ENCODE measurements around the gene EHD1. TPM values are rescaled to one million over a fixed set of nuclear protein-coding genes. Genes with fewer than 3 reads are reported as not detected.

The EHD1 gene
- total and polyA plus RNA-seq, 2 donors (not counting 1 experiment from before 2014, with no cell fraction given), result 71.3 to 240 TPM

DNA sequence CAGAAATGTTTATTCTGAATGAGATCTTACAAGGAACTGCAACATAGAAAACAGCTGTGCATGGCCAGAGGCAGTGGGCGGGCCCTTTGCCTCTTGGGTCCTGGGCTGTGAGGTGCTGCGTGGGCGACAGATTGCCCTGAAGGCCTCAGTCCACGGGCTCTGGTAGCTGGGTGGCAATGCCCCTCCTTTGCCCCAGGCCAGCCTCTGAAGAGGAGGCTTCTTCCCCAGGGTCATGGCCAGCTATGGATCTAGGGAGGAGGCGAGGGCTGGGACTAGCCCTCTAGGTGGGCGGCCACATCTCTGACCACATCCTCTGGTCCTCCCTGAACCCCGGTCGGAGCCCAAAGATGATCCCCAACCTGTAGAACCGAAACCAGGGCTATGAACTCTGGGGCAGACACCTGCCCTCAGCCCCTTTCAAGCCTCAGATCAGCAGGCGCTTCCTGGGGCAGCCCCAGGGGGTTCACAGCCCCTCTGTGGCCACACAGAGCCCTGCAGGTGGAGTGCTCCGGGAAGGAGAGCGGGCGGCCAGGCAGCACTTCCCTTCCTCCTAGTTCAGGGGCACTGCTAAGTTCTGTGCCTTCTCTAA, 27.3 kb downstream of the EHD1 start:
- no peak overlapping the region for H2AFZ ChIP-seq (ENCODE audit: low read length)
- H3K9ac ChIP-seq (ENCODE audit: insufficient read depth, low read length), result peak overlapping the region; percentile 11
- H3K79me2 ChIP-seq (ENCODE audit: control insufficient read depth, insufficient read depth, low read length), result peaks cover 25% of the 10 kb centered on the region
- H4K20me1 ChIP-seq (ENCODE audit: control insufficient read depth, extremely low read depth, insufficient read depth, low read length), result no peaks in the 10 kb centered on the region
- peak in 1 of 2 donors; percentile 50 for DNase-seq (ENCODE audit: low read depth in 2 of 2)
- H3K4me3 ChIP-seq (replicated peaks in 1 of 4; ENCODE audit: control extremely low read depth in 1 of 4, insufficient read depth in 1 of 4, low read depth in 3 of 4, low read length in 4 of 4), result no peak overlapping the region
- peaks cover 33% of the 10 kb centered on the region for H3K4me1 ChIP-seq (ENCODE audit: control insufficient read depth, extremely low read depth, insufficient read depth, low read length)
- H3K4me2 ChIP-seq (ENCODE audit: extremely low read depth, insufficient read depth, low read length), result no peak overlapping the region
- no peaks in the 10 kb centered on the region for H3K27me3 ChIP-seq (ENCODE audit: control insufficient read depth, insufficient read depth, low read length)
- H3K27ac ChIP-seq (ENCODE audit: insufficient read depth, low read length), result peak overlapping the region; percentile 46
- H3K9me3 ChIP-seq (ENCODE audit: control insufficient read depth, insufficient read depth, low read depth, low read length), result no peaks in the 10 kb centered on the region
- TF ChIP-seq, protein P1, sequence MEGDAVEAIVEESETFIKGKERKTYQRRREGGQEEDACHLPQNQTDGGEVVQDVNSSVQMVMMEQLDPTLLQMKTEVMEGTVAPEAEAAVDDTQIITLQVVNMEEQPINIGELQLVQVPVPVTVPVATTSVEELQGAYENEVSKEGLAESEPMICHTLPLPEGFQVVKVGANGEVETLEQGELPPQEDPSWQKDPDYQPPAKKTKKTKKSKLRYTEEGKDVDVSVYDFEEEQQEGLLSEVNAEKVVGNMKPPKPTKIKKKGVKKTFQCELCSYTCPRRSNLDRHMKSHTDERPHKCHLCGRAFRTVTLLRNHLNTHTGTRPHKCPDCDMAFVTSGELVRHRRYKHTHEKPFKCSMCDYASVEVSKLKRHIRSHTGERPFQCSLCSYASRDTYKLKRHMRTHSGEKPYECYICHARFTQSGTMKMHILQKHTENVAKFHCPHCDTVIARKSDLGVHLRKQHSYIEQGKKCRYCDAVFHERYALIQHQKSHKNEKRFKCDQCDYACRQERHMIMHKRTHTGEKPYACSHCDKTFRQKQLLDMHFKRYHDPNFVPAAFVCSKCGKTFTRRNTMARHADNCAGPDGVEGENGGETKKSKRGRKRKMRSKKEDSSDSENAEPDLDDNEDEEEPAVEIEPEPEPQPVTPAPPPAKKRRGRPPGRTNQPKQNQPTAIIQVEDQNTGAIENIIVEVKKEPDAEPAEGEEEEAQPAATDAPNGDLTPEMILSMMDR (conservative IDR thresholded peaks at IDR 0.05 in 1 of 2, IDR thresholded peaks at IDR 0.05 in 1 of 2; ENCODE audit: low read depth in 1 of 2, low read length in 2 of 2), result no peak
- TF ChIP-seq EZH2 (IDR thresholded peaks at IDR 0.05; ENCODE audit: low read length, missing control alignments), result no peak
- H3K36me3 ChIP-seq (ENCODE audit: control insufficient read depth, insufficient read depth, low read length), result peaks cover 29% of the 10 kb centered on the region

DNA sequence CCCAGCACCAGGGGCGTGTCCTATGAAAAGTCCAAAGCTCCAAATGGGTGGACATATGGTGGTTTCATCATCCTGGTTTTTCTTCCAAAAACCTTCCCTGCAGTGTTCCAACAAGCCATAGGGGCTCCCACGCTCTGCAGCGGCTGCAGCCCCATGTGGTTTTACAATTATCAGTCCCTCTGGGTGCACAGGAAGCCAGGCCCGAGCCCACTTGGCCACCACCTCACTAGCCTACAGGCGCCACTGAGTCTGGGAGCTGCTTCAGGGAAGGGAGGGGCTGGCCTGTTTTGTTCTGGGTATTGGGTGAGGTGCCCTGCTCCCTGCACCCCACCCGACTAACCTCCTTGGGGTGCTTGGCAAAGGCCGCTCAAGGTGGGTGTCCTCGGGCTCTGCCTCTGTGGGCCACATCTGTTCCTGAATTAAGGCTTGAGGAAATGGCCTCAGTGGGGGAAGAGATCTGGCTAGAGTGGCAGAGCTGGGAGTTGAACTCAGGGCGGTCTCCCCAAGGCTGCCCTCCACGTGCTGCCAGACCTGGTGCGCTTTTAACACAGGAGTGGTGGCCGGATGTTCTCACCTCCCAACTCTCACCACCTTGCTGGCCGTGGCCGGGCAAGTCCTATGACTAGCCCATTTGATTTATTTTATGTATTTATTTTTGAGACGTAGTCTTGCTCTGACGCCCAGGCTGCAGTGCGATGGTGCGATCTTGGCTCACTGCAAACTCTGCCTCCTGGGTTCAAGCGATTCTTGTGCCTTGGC, 28.6 kb downstream of the EHD1 start:
- Histone ChIP-seq H2AFZ (ENCODE audit: low read length) (no peak overlapping the region), H3K4me3 (replicated peaks in 1 of 4; ENCODE audit: control extremely low read depth in 1 of 4, insufficient read depth in 1 of 4, low read depth in 3 of 4, low read length in 4 of 4) (no peak overlapping the region), H3K4me2 (ENCODE audit: extremely low read depth, insufficient read depth, low read length) (no peak overlapping the region), H4K20me1 (ENCODE audit: control insufficient read depth, extremely low read depth, insufficient read depth, low read length) (no peaks in the 10 kb centered on the region), H3K27me3 (ENCODE audit: control insufficient read depth, insufficient read depth, low read length) (no peaks in the 10 kb centered on the region), H3K9me3 (ENCODE audit: control insufficient read depth, insufficient read depth, low read depth, low read length) (no peaks in the 10 kb centered on the region), H3K9ac (ENCODE audit: insufficient read depth, low read length) (no peak overlapping the region), H3K79me2 (ENCODE audit: control insufficient read depth, insufficient read depth, low read length) (peaks cover 17% of the 10 kb centered on the region), H3K36me3 (ENCODE audit: control insufficient read depth, insufficient read depth, low read length) (peaks cover 24% of the 10 kb centered on the region), H3K27ac (ENCODE audit: insufficient read depth, low read length) (peak overlapping the region; percentile 23), H3K4me1 (ENCODE audit: control insufficient read depth, extremely low read depth, insufficient read depth, low read length) (peaks cover 25% of the 10 kb centered on the region)
- TF ChIP-seq, protein P1 (conservative IDR thresholded peaks at IDR 0.05 in 1 of 2, IDR thresholded peaks at IDR 0.05 in 1 of 2; ENCODE audit: low read depth in 1 of 2, low read length in 2 of 2), result peak; percentile 12 to 38
- TF ChIP-seq EZH2 (IDR thresholded peaks at IDR 0.05; ENCODE audit: low read length, missing control alignments), result no peak
- DNase-seq (ENCODE audit: low read depth in 2 of 2), result peak in 1 of 2 donors; percentile 69

DNA sequence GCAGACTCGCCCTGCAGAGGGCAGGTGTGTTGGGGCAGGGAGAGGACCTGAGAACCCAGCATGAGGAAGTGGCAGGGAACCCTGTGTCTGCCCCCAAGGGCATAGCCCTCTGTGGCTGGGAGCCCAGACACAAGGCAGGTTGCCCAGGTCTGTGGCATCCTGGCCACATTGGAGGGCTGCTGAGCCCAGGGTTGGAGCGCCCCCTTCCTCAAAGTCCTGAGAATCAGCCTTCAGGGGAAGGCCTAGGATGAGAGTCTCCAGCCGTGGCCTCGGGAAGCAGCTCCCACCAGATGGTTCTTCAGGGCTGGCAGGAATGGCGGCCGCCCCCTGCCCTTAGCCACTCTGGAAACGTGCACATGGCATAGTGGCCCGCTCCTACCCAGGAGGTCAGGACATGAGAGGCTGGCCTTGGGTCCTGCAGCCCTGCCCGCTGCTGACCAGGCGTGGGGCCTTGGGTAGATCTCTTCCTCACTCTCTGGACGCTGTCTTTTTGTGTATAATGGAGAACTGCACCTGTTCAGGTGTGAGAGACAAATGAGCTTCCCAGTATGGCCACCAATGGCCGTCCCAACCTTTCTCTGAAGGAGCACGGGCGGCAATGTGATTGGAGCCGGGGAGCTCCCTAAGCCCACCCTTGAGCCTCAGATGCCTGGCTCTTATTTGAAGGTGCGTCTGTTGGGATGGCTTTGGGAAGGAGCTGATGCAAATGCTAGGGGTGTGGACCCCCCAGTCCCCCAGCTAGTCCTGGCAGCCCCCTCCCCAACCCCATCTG, 29.4 kb downstream of the EHD1 start:
- Histone ChIP-seq H3K27me3 (ENCODE audit: control insufficient read depth, insufficient read depth, low read length) (no peaks in the 10 kb centered on the region), H4K20me1 (ENCODE audit: control insufficient read depth, extremely low read depth, insufficient read depth, low read length) (no peaks in the 10 kb centered on the region), H3K27ac (ENCODE audit: insufficient read depth, low read length) (no peak overlapping the region), H3K4me1 (ENCODE audit: control insufficient read depth, extremely low read depth, insufficient read depth, low read length) (peaks cover 19% of the 10 kb centered on the region), H3K36me3 (ENCODE audit: control insufficient read depth, insufficient read depth, low read length) (peaks cover 16% of the 10 kb centered on the region), H3K4me2 (ENCODE audit: extremely low read depth, insufficient read depth, low read length) (no peak overlapping the region), H3K79me2 (ENCODE audit: control insufficient read depth, insufficient read depth, low read length) (peaks cover 9% of the 10 kb centered on the region), H3K9me3 (ENCODE audit: control insufficient read depth, insufficient read depth, low read depth, low read length) (no peaks in the 10 kb centered on the region), H3K9ac (ENCODE audit: insufficient read depth, low read length) (no peak overlapping the region), H3K4me3 (replicated peaks in 1 of 4; ENCODE audit: control extremely low read depth in 1 of 4, insufficient read depth in 1 of 4, low read depth in 3 of 4, low read length in 4 of 4) (no peak overlapping the region), H2AFZ (ENCODE audit: low read length) (no peak overlapping the region)
- no peak for DNase-seq (ENCODE audit: low read depth in 2 of 2)
- TF ChIP-seq, protein P1 (conservative IDR thresholded peaks at IDR 0.05 in 1 of 2, IDR thresholded peaks at IDR 0.05 in 1 of 2; ENCODE audit: low read depth in 1 of 2, low read length in 2 of 2), result no peak
- TF ChIP-seq EZH2 (IDR thresholded peaks at IDR 0.05; ENCODE audit: low read length, missing control alignments), result no peak

All from fibroblast of lung (primary cell).